ENCODE data around the gene KLK2.

DNA sequence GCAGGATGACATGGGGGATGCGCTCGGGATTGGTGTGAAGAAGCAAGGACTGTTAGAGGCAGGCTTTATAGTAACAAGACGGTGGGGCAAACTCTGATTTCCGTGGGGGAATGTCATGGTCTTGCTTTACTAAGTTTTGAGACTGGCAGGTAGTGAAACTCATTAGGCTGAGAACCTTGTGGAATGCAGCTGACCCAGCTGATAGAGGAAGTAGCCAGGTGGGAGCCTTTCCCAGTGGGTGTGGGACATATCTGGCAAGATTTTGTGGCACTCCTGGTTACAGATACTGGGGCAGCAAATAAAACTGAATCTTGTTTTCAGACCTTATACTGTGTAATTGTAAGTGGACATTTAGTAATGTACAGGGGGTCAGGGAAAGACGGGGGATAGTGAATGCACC is 7.0 kb downstream of the KLK2 start:
- TF ChIP-seq, protein P1, sequence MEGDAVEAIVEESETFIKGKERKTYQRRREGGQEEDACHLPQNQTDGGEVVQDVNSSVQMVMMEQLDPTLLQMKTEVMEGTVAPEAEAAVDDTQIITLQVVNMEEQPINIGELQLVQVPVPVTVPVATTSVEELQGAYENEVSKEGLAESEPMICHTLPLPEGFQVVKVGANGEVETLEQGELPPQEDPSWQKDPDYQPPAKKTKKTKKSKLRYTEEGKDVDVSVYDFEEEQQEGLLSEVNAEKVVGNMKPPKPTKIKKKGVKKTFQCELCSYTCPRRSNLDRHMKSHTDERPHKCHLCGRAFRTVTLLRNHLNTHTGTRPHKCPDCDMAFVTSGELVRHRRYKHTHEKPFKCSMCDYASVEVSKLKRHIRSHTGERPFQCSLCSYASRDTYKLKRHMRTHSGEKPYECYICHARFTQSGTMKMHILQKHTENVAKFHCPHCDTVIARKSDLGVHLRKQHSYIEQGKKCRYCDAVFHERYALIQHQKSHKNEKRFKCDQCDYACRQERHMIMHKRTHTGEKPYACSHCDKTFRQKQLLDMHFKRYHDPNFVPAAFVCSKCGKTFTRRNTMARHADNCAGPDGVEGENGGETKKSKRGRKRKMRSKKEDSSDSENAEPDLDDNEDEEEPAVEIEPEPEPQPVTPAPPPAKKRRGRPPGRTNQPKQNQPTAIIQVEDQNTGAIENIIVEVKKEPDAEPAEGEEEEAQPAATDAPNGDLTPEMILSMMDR (IDR thresholded peaks at IDR 0.05) = no peak
- no peak for TF ChIP-seq POLR2A (IDR thresholded peaks at IDR 0.05)
